A549 treated with CpdA at 1 μM for 4 hours (cell line): ENCODE measurements around the gene RASAL3. TPM values are rescaled to one million over a fixed set of nuclear protein-coding genes. Genes with fewer than 3 reads are reported as not detected.

Source experiments
- total RNA-seq: library from RNA; stranded (reverse); fragments of 200-300 nt; extraction: Qiagen RNA extraction; gene quantifications from 5 replicates; pipeline ENCODE4 v1.2.3, GENCODE V29; 2022; ENCODE audit warnings: low read depth

Gene RASAL3
- not detected in 5 replicates for total RNA-seq

DNA sequence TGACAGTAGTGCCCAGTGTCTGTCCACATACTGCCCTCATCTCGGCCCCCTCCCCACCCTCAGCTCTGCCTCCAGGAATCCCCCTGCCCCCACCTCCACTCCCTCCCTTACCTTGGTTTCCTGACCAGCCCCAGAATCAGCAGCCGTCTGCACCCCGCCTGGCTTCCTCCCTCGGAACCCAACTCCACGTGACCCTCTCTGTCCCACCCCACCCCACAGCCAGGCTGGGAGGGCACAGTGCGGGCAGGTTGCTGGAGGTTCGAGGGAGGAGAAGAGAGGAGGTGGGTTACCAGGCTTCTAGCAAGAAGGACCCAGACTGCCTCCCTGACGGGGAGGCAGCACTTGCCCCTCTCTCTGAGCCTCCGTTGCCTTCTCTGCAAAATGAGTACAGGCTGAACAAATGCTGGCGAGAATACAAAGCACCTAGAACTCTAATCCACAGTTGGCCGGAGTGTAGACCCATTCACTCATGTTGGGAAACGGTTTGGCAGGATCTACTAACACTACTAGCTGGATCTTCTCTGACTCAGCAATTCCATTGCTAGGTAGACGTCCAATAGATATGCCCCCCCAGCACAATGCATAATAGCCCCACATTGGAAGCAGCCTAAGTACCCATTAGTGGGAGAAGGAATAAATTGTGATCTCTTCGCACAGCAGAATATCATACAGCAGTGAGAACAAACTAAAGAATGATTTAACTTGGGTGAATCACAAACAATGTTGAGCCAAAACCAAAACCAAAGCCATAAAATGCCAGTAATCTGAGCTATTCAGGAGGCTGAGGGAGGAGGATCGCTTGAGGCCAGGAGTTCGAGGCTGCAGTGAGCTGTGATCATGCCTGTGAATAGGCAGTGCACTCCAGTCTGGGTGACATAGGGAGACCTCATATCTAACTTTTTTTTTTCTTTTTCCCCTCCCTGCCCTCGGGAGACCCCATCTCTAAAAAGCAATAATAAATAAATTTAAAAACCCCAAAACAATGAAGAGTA lies at the start of gene RASAL3:
Gene RASAL3, minus strand, starts transcription at position 151 of the 992 bp plus-strand sequence. CDS start 186 bp downstream, outside the sequence.

DNA sequence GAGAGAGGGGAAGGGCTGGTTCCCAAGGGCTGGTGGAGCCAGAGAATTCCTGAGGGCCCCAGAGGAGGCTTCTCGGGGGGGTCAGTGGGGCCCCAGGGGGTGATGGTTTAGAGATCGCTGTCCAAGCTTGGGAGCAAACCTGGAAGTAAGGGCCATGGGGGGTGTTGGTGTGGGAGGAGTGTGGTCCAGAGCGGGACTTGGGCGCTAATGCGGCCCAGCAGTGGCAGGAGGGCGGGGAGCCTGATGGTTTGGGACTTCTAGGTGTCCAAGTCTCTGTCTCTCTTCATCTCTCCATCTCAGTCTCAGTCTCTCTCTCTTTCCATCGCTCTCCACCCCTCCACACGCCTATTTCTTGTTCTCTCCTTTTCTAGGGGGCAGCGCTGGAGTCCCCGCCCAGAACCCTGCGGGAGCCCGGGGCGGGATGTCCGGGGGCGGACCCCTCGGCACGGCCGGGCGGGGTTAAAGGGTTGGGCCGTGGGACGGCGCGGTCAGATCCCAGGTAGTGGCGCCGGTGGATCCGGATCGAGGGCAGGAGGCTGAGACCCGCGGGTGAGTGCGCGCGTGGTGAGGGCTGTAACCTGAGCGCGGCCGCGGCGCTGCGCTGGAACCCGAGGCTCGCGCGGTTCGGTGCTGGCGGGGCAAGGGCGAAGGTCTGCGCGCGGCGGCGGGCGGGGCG lies 43.8 kb upstream of the RASAL3 start, which contains the start of gene CYP4F22:
Gene CYP4F22, plus strand, starts transcription at position 491 of the 676 bp plus-strand sequence. CDS start 16,812 bp downstream, outside the sequence.

DNA sequence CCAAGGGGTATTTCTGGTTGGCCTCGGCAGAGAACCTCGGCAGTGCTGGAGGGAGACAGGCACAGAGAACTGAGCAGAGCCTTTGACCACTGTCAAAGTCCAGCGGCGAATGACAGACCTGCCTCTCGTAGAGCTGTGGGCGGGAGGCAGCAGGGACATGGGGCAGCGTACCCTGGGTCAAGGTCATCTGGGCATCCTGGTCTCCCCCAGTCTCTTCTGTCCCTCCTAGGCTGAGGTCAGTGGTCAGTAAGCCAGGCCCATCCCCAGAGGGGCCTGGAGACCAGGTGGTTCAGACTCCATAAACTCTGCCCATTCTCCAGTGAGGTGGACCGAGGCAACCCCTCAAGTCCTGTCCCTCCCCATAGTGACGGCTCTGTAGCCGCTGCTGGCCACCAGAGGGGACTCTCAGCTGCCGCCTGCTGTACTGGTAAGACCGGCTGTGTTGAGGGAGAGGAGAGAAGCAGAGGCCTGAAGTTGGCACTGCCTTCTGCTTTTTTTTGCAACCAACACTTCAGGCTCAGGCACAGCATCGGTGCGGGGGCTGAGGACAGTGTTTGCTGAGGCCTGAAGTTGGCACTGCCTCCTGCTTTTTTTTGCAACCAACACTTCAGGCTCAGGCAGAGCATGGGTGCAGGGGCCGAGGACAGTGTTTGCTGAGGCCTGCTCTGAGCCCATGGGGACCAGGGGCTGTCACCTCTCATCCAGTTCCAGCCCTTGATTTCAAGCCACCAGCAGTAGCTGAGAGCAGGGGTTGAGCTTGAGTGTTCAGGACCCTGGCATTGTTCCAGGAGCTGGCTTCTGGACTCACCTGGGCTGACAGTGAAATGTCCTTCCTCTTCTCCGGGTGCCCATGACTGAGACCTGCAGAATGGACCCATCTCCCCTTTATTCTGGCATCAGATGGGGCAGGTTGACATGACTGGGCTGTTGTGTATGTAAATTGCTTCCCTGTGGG lies 15.3 kb upstream of the RASAL3 start, which contains the start of gene PGLYRP2:
Gene PGLYRP2, minus strand, starts transcription at position 111 of the 955 bp plus-strand sequence. CDS start 130 bp downstream, outside the sequence.

DNA sequence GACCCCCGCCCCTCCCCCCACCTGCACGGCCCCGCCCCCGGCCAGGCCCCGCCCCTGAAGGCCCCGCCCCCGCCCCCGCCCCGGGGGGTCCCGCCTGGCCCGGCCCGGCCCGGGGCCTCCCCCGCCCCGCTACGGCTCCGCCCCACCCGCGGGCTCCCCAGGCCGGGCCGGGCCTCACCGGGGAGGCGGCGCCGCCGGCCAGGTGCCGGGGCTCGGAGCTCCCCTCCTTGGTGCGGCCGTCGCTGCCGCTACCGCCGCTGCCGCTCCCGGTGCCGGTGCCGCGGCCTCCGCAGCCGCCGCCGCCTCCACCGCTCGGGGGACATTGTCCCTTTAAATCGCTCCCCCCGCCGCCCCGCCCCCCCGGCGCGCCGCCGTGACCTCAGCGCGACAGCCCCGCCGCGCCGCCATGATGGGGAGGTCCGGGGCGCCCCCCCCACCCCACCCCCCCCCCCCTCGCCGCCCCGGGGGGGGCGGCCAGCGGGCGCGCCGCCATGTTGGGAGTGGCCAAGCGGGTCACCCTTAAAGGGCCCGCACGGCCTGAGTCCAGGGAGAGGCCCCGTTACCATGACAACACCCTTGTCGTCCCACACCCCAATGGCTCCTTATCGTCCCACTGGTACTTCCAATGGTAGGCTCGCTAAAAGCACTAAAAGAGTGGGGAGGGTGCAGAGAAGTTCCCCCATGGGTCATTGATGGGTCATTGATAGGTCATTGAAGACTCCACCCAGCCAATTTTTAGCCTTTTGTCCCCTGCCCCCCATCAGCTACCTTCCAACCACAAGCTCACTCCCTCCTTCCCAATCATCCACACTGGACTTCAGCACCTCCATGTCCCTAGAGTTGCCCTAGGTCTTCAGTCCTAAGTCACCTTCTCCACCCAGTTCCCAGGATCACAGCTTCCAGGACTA lies 14.5 kb downstream of the RASAL3 start, which contains the start of gene WIZ:
Gene WIZ, minus strand, starts transcription at position 337 of the 908 bp plus-strand sequence. CDS start 1,649 bp downstream, outside the sequence.

DNA sequence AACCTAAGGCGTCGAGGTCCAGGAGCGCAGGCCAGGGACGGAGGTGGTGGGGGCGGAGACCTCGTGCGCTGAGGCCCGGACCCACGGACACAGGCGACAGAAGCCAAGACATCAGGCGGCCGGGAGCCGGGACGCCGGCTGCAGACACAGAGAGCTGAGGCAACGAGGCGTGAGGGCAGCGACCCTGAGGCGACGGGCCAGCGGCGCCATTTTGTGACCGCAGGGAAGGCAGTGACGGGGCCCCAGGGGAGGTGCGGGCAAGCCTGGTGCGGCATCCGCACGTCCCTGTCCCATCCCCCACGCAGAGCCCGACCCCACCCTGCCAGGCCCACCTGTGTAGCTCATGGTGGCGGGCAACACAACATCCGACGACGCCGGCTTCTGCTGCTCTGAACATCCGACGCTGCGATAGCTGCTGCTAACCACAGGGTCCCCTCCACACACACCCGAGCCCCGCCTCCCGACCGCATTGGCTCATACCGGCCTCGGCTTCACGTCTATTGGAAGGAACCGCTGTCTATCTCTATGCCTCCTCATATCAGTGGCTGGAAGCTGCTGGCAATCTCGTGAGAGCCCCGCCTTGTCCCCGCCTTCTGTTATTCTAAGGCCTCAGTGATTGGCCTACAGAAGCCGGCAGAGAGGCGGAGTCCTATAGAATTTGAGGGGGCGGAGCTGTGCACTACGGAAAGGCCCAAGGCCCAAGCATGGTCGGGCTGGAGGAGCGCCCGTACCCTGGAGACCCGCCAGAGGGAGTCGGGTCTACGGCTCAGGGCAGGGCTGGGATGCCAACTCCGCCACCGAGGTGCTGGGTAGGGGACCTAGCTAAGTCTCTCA lies 45.5 kb downstream of the RASAL3 start, which contains the start of gene AKAP8L:
Gene AKAP8L, minus strand, starts transcription at position 410 of the 834 bp plus-strand sequence. Its CDS starts 65 bp downstream, at position 345.

Other genes starting within 250 kb of the RASAL3 start
- gene EPHX3, start 232.1 kb downstream of the RASAL3 start, total RNA-seq = 0.05 to 0.13 TPM (median 0.09 TPM) in 3 of 5 replicates, not detected in the others
- gene BRD4, start 132.0 kb downstream of the RASAL3 start, total RNA-seq = 26.1 to 30.7 TPM (median 26.7 TPM) in 5 replicates
- gene AKAP8, start 84.8 kb downstream of the RASAL3 start, total RNA-seq = 15.6 to 18.1 TPM (median 16.9 TPM) in 5 replicates
- 36.6 to 40.0 TPM (median 38.8 TPM) in 5 replicates for gene AKAP8L, start 45.6 kb downstream of the RASAL3 start, total RNA-seq
- gene WIZ, start 14.6 kb downstream of the RASAL3 start, total RNA-seq = 14.6 to 23.6 TPM (median 23.3 TPM) in 5 replicates
- gene PGLYRP2, start 15.0 kb upstream of the RASAL3 start, total RNA-seq = not detected in 5 replicates
- 0.06 to 0.09 TPM (median 0.07 TPM) in 3 of 5 replicates, not detected in the others for gene CYP4F22, start 44.0 kb upstream of the RASAL3 start, total RNA-seq
- gene CYP4F8, start 150.7 kb upstream of the RASAL3 start, total RNA-seq = not detected in 5 replicates
- 2.1 to 2.9 TPM (median 2.4 TPM) in 5 replicates for gene CYP4F3, start 176.4 kb upstream of the RASAL3 start, total RNA-seq
- 0.97 to 1.6 TPM (median 1.5 TPM) in 5 replicates for gene CYP4F12, start 208.5 kb upstream of the RASAL3 start, total RNA-seq